GM12878 (cell line): ENCODE measurements around the gene MGAT5. TPM values are rescaled to one million over a fixed set of nuclear protein-coding genes. Genes with fewer than 3 reads are reported as not detected.

Source experiments
- ATAC-seq: fragments of 200-7000 bp; cut with Tn5 transposase; 3 replicates; pipeline ENCODE4 v1.9.1; 2020; ENCODE audit warnings: mild to moderate bottlenecking, moderate library complexity
- BruUV-seq: library from RNA; stranded (reverse); fragments of 400-500 nt; replicated peaks from 2 replicates; lab custom pipeline; 2021; lab: Mats Ljungman, UMichigan
- CTCF ChIA-PET: fragments of 300-600 bp; sonication (Branson Sonifier 250); formaldehyde crosslinking; extraction: SDS; loops from one replicate; lab custom pipeline; 2021; ENCODE audit warnings: inconsistent platforms; lab: Yijun Ruan, JAX
- POLR2A ChIA-PET: fragments of 350-600 bp; formaldehyde crosslinking; extraction: SDS; loops from one replicate; lab custom pipeline; 2021; ENCODE audit warnings: inconsistent platforms; lab: Charles Lee
- RAD21 ChIA-PET: fragments of 300-600 bp; sonication (Branson Sonifier 250); formaldehyde crosslinking; loops from one replicate; lab custom pipeline; 2023; ENCODE audit warnings: antibody characterized with exemption; ENCODE audit not compliant: unreplicated experiment; lab: Charles Lee
- SMC1A ChIA-PET: fragments of 300-600 bp; sonication (Branson Sonifier 250); formaldehyde crosslinking; loops from one replicate; lab custom pipeline; 2023; ENCODE audit not compliant: unreplicated experiment, uncharacterized antibody; lab: Charles Lee
- DNase-seq: peaks from one replicate; pipeline ENCODE4 v3.0.0-alpha.2; 2011; ENCODE audit warnings: low read depth, low spot score
- FAIRE-seq: peaks from 3 replicates; lab custom pipeline; 2011; peaks lifted over from hg19 to GRCh38; lab: Jason Lieb, UNC
- H2AFZ ChIP-seq: 2 replicates; pipeline ENCODE4 v1.6.0; 2011; ENCODE audit warnings: low read depth, low read length, control low read depth; ENCODE audit not compliant: control insufficient read depth
- H3K27ac ChIP-seq: 2 replicates; pipeline ENCODE4 v1.5.1; 2011; ENCODE audit warnings: control low read depth; ENCODE audit not compliant: control insufficient read depth, insufficient read depth
- H3K27me3 ChIP-seq, 2 experiments: replicated peaks in 1 of 2; 2 replicates each; pipeline versions ENCODE4 v1.6.0 to v1.6.1; 2011; ENCODE audit warnings: low read length in 1 of 2; ENCODE audit not compliant: control insufficient read depth in 2 of 2, insufficient read depth in 2 of 2
- H3K36me3 ChIP-seq, 2 experiments: 2 replicates each; pipeline ENCODE4 v1.5.1; 2011; ENCODE audit warnings: low read length in 1 of 2; ENCODE audit not compliant: control insufficient read depth in 2 of 2, insufficient read depth in 2 of 2
- H3K4me1 ChIP-seq: 2 replicates; pipeline ENCODE4 v1.6.1; 2011; ENCODE audit warnings: mild to moderate bottlenecking, low read length, moderate library complexity, mixed read lengths; ENCODE audit not compliant: control insufficient read depth, insufficient read depth
- H3K4me2 ChIP-seq: 2 replicates; pipeline ENCODE4 v1.6.0; 2011; ENCODE audit warnings: control low read depth; ENCODE audit not compliant: control insufficient read depth, insufficient read depth
- H3K4me3 ChIP-seq: fragments of 200-600 bp; sonication (generic); 2 replicates; pipeline ENCODE4 v1.5.1; 2016
- H3K79me2 ChIP-seq: 2 replicates; pipeline ENCODE4 v1.6.0; 2011; ENCODE audit warnings: low read length; ENCODE audit not compliant: control insufficient read depth, insufficient read depth
- H3K9ac ChIP-seq: 2 replicates; pipeline ENCODE4 v1.8.0; 2011; ENCODE audit warnings: low read length, control low read depth, mixed read lengths; ENCODE audit not compliant: control insufficient read depth, insufficient read depth
- H3K9me3 ChIP-seq: replicated peaks from 3 replicates; pipeline ENCODE4 v1.5.1; 2011; ENCODE audit warnings: mild to moderate bottlenecking, low read length; ENCODE audit not compliant: control insufficient read depth, insufficient read depth
- H4K20me1 ChIP-seq: 2 replicates; pipeline ENCODE4 v1.6.0; 2011; ENCODE audit not compliant: control insufficient read depth, insufficient read depth
- CBX3 ChIP-seq: fragments of 200-600 bp; sonication (generic); IDR thresholded peaks from 2 replicates; pipeline ENCODE4 v1.6.1; 2016; ENCODE audit warnings: low read depth, borderline replicate concordance
- ESRRA ChIP-seq: IDR thresholded peaks from 2 replicates; pipeline ENCODE4 v1.6.1; 2012; ENCODE audit warnings: mild to moderate bottlenecking, low read length, improper control_type of control experiment
- LARP7 ChIP-seq: fragments of 450-650 bp; IDR thresholded peaks from 2 replicates; pipeline ENCODE4 v1.6.1; 2017; ENCODE audit warnings: mild to moderate bottlenecking
- NFXL1 ChIP-seq: fragments of 450-650 bp; IDR thresholded peaks from 2 replicates; pipeline ENCODE4 v1.6.1; 2017; ENCODE audit warnings: antibody characterized with exemption, mild to moderate bottlenecking, borderline replicate concordance
- PRDM15 ChIP-seq: fragments of 450-650 bp; formaldehyde crosslinking; IDR thresholded peaks from 2 replicates; pipeline ENCODE4 v1.4.0; 2020; ENCODE audit warnings: mild to moderate bottlenecking, moderate library complexity
- SP1 ChIP-seq: IDR thresholded peaks from one replicate; pipeline ENCODE4 v1.6.1; 2011; ENCODE audit warnings: low read depth, low read length
- USF1 ChIP-seq: IDR thresholded peaks from 2 replicates; pipeline ENCODE4 v1.6.1; 2011; ENCODE audit warnings: borderline replicate concordance, low read depth, mild to moderate bottlenecking, moderate library complexity, mixed read lengths, low read length; ENCODE audit not compliant: insufficient read depth; ENCODE audit errors: extremely low read length
- ZBTB4 ChIP-seq: fragments of 450-650 bp; formaldehyde crosslinking; IDR thresholded peaks from 2 replicates; pipeline ENCODE4 v1.4.0; 2022; ENCODE audit warnings: mild to moderate bottlenecking, moderate library complexity
- ZNF217 ChIP-seq: fragments of 450-650 bp; IDR thresholded peaks from 2 replicates; pipeline ENCODE4 v1.6.1; 2017; ENCODE audit warnings: antibody characterized with exemption, mild to moderate bottlenecking
- WGBS: methylation state at CpG from one replicate; pipeline ENCODE4 v1.1.6; 2016; ENCODE audit warnings: low lambda C conversion rate; ENCODE audit not compliant: insufficient replicate concordance, insufficient coverage; ENCODE audit errors: missing lambda C conversion rate; 5-methylcytosine and 5-hydroxymethylcytosine counted together
- in situ Hi-C: fragments of 300-500 bp; cut with MboI; formaldehyde crosslinking; loops from 9 replicates; pipeline ENCODE4 v1.14.3; 2018; ENCODE audit warnings: mixed read lengths
- intact Hi-C: fragments of 100-400 bp; cut with micrococcal nuclease; formaldehyde crosslinking; loops from one replicate; pipeline ENCODE4 v1.14.2; 2022; ENCODE audit not compliant: unreplicated experiment
- polyA plus RNA-seq, 11 experiments: library from polyadenylated mRNA; depleted of rRNA in 4 of 11; unstranded in 6 of 11; stranded (reverse) in 5 of 11; fragments of >200 nt; fragmentation: Nextera tagmentation in 4 of 11; fragmentation: Illumina TruSeq in 1 of 11; extraction: Ambion mirVana in 4 of 11; extraction: Trizol in 1 of 11; gene quantifications; 1 replicate in 1 of 11; 2 replicates in 10 of 11; pipeline versions ENCODE4 v1.2.1 to v1.2.3, GENCODE V29; 2011 to 2016; ENCODE audit warnings: inconsistent platforms in 2 of 11, missing spikeins in 2 of 11, low read depth in 1 of 11
- total RNA-seq, 4 experiments: library from RNA; depleted of rRNA in 3 of 4; stranded (reverse); fragments of >200 nt in 3 of 4; fragmentation: Illumina TruSeq in 1 of 4; extraction: Trizol in 1 of 4; gene quantifications; 2 replicates each; pipeline versions ENCODE4 v1.2.1 to v1.2.3, GENCODE V29; 2013 to 2021
- TF ChIP-seq, protein P1 (sequence below): fragments of 150-350 bp; IDR thresholded peaks from 2 replicates; pipeline ENCODE4 v1.6.1; 2014; ENCODE audit warnings: mild to moderate bottlenecking, low read depth, low read length

Gene MGAT5
- total and polyA plus RNA-seq, 10 of the 15 experiments (the other 5 are each of a cell fraction or from before 2014, with no cell fraction given), result 4.9 to 104 (median 36.2) TPM

DNA sequence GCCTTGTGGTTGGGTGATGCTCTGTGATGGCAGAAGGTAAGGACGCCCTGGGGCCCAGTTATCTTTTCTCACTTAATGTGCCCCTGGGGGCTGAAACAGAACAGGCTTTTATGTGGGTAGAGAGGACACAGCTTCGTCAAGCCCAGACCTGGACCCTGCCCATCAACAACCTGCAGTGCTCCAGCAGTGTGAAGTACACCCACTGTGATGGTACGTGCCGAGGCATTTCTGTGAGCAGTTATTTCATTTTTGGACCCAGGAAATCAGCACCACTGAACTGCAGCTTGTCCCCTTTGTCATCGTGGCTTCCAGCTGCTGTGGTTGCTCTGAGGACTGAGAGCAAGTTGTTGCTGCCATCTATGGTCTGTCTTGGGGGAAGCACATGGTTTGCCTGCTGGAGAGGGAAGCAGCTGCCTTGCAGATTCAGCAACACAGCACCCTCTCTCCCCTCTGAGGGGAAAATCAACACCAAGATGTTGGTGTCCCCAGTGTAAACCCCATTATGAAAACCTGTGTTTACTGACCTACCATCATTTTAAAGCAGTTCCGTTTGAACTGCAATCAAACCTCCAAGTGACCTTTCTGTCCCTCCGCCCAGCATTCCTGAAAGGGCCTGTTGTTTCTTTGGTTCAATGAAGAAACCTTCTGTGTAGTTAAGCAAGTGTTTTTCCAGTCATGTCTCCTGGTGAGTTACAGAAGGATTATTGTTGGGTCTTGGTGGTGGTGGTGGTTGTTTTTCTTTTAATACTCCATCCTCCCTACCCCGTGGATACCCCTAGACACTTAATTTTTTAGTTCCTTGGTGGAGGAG is 158.2 kb downstream of the MGAT5 start:
- peak overlapping the region; percentile 75 for H3K4me2 ChIP-seq
- BruUV-seq, result no TSS peak
- DNase-seq, result peak; percentile 86
- ChIA-PET CTCF (interaction anchor here (0.6 to 6.3 kb wide), 60 partner anchors 9 to 533 kb away, joined by 3 to 320 read pairs (median 5); partner anchors contain the start of gene MGAT5), SMC1A (interaction anchor here (0.7 to 4.0 kb wide), 54 partner anchors 12 to 531 kb away, joined by 3 to 163 read pairs (median 6); partner anchors contain the start of gene MGAT5), RAD21 (interaction anchor here (0.8 to 4.1 kb wide), 50 partner anchors 8 to 567 kb away, joined by 3 to 201 read pairs (median 5); partner anchors contain the start of gene MGAT5), POLR2A (interaction anchor here (0.6 to 3.2 kb wide), 9 partner anchors 19 to 524 kb away, joined by 3 to 24 read pairs (median 3); no protein-coding TSS in a partner anchor)
- no peaks in the 10 kb centered on the region for H3K9me3 ChIP-seq
- FAIRE-seq, result peak; percentile 76
- H4K20me1 ChIP-seq, result no peaks in the 10 kb centered on the region
- intact Hi-C loops (loop anchor here (1.0 to 5.0 kb wide), 5 partner anchors 129 to 525 kb away; no protein-coding TSS in a partner anchor), in situ Hi-C loops (loop anchor here (5.0 kb wide), 2 partner anchors 295 to 520 kb away; no protein-coding TSS in a partner anchor)
- H3K4me3 ChIP-seq, result no peak overlapping the region
- WGBS, result 23% methylated on average over 8 of the region's 8 CpGs
- H3K36me3 ChIP-seq, result peaks cover 7 to 10% of the 10 kb centered on the region in 2 experiments
- peak overlapping the region; percentile 24 for H3K9ac ChIP-seq
- H3K27ac ChIP-seq, result peak overlapping the region; percentile 81
- H3K27me3 ChIP-seq, result no peaks in the 10 kb centered on the region
- peaks cover 27% of the 10 kb centered on the region for H3K4me1 ChIP-seq
- peak overlapping the region; percentile 65 for H2AFZ ChIP-seq
- ATAC-seq, result peak; percentile 98
- no peaks in the 10 kb centered on the region; the same call in 1 of the 2 replicates for H3K79me2 ChIP-seq
- TF ChIP-seq SP1, result no peak
- no peak for TF ChIP-seq ZBTB4 (CRISPR knock-in tag)
- TF ChIP-seq, protein P1, sequence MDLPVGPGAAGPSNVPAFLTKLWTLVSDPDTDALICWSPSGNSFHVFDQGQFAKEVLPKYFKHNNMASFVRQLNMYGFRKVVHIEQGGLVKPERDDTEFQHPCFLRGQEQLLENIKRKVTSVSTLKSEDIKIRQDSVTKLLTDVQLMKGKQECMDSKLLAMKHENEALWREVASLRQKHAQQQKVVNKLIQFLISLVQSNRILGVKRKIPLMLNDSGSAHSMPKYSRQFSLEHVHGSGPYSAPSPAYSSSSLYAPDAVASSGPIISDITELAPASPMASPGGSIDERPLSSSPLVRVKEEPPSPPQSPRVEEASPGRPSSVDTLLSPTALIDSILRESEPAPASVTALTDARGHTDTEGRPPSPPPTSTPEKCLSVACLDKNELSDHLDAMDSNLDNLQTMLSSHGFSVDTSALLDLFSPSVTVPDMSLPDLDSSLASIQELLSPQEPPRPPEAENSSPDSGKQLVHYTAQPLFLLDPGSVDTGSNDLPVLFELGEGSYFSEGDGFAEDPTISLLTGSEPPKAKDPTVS, result no peak
- TF ChIP-seq LARP7, result peak; percentile 33; the same call in 1 of the 2 replicates
- no peak for TF ChIP-seq ZNF217
- no peak for TF ChIP-seq CBX3
- no peak for TF ChIP-seq NFXL1
- TF ChIP-seq USF1, result no peak
- TF ChIP-seq ESRRA, result no peak
- no peak for TF ChIP-seq PRDM15 (CRISPR knock-in tag)
